ENCODE results near the gene GSTP1. TPM values are rescaled to one million over a fixed set of nuclear protein-coding genes. Genes with fewer than 3 reads are reported as not detected.

GSTP1 gene
- polyA plus RNA-seq, 1 of the 3 experiments (the other 2 are of a cell fraction), result 745 TPM

- no peaks in the 10 kb centered on the region for H3K9me3 ChIP-seq
- no peak overlapping the region for H3K4me2 ChIP-seq
- DNase-seq, result no peak
- H3K27me3 ChIP-seq (ENCODE audit: insufficient read depth), result peaks cover 6% of the 10 kb centered on the region
- H3K79me2 ChIP-seq (ENCODE audit: insufficient read depth), result peaks cover 2% of the 10 kb centered on the region; the same call in 1 of the 2 replicates
- no peaks in the 10 kb centered on the region for H4K20me1 ChIP-seq (ENCODE audit: insufficient read depth)
- H3K4me3 ChIP-seq (ENCODE audit: low read depth in 2 of 2, low read length in 1 of 2), result no peak overlapping the region
- H2AFZ ChIP-seq (ENCODE audit: low read depth), result no peak overlapping the region
- ChIA-PET POLR2A (no interaction called here), CTCF (interaction anchor here (0.7 to 3.1 kb wide), 4 partner anchors 10 to 113 kb away, joined by 3 to 18 read pairs (median 4); partner anchors contain the start of gene NUDT8)
- peaks cover 5% of the 10 kb centered on the region for H3F3A ChIP-seq (replicated peaks; ENCODE audit: insufficient read depth)
- H3K4me1 ChIP-seq (ENCODE audit: control insufficient read depth in 1 of 2, insufficient read depth in 2 of 2, low read depth in 1 of 2, low read length in 1 of 2), result peaks cover 0 to 13% of the 10 kb centered on the region in 2 experiments; a peak in 2 of 4 replicates
- no peak overlapping the region for H3K27ac ChIP-seq (ENCODE audit: low read depth in 2 of 2, low read length in 1 of 2)
- WGBS (ENCODE audit: low lambda C conversion rate), result 50% methylated on average over 2 of the region's 6 CpGs
- H3K9me2 ChIP-seq, result no peaks in the 10 kb centered on the region
- no peak overlapping the region for H3K9ac ChIP-seq
- H3K36me3 ChIP-seq (replicated peaks in 1 of 2; ENCODE audit: control insufficient read depth in 1 of 2, insufficient read depth in 2 of 2, low read length in 1 of 2), result no peaks in the 10 kb centered on the region
- no peak for TF ChIP-seq TEAD4 (IDR thresholded peaks at IDR 0.05; ENCODE audit: borderline replicate concordance, insufficient read depth)
- TF ChIP-seq ZBTB33 (IDR thresholded peaks at IDR 0.05; ENCODE audit: borderline replicate concordance, low read depth), result no peak
Observed at GRCh38 chr11:67577951-67578350, 5.7 kb upstream of the GSTP1 start.

- WGBS (ENCODE audit: low lambda C conversion rate), result 75% methylated on average over 11 of the region's 11 CpGs
- H3K4me3 ChIP-seq (ENCODE audit: low read depth in 2 of 2, low read length in 1 of 2), result no peak overlapping the region
- CTCF ChIA-PET, result interaction anchor here (1.7 to 1.9 kb wide), 2 partner anchors 20 to 48 kb away, joined by 5 to 12 read pairs; partner anchors contain the start of gene NUDT8
- no peak overlapping the region for H2AFZ ChIP-seq (ENCODE audit: low read depth)
- peaks cover 4 to 9% of the 10 kb centered on the region in 2 experiments for H3K36me3 ChIP-seq (replicated peaks in 1 of 2; ENCODE audit: control insufficient read depth in 1 of 2, insufficient read depth in 2 of 2, low read length in 1 of 2)
- no peak for DNase-seq
- H4K20me1 ChIP-seq (ENCODE audit: insufficient read depth), result peaks cover 16% of the 10 kb centered on the region
- no peak overlapping the region for H3K4me2 ChIP-seq
- no peak overlapping the region for H3K9ac ChIP-seq
- H3K4me1 ChIP-seq (ENCODE audit: control insufficient read depth in 1 of 2, insufficient read depth in 2 of 2, low read depth in 1 of 2, low read length in 1 of 2), result peaks cover 10 to 22% of the 10 kb centered on the region in 2 experiments; a peak in 3 of 4 replicates
- no peaks in the 10 kb centered on the region for H3K27me3 ChIP-seq (ENCODE audit: insufficient read depth)
- no peaks in the 10 kb centered on the region for H3K9me3 ChIP-seq
- POLR2A ChIA-PET, result no interaction called here
- H3K27ac ChIP-seq (ENCODE audit: low read depth in 2 of 2, low read length in 1 of 2), result no peak overlapping the region
- TF ChIP-seq ELF1 (IDR thresholded peaks at IDR 0.05) (no peak), NFIC (IDR thresholded peaks at IDR 0.05; ENCODE audit: borderline replicate concordance) (no peak), PBX3 (IDR thresholded peaks at IDR 0.05) (no peak), RAD21 (IDR thresholded peaks at IDR 0.05; ENCODE audit: low read length) (no peak), FOXM1 (IDR thresholded peaks at IDR 0.05; ENCODE audit: low read depth) (no peak), POLR2AphosphoS5 (IDR thresholded peaks at IDR 0.05; ENCODE audit: low read depth, low read length) (no peak), USF1 (IDR thresholded peaks at IDR 0.05; ENCODE audit: borderline replicate concordance, low read depth) (no peak), MAX (IDR thresholded peaks at IDR 0.05; ENCODE audit: low read depth) (no peak), TEAD4 (IDR thresholded peaks at IDR 0.05; ENCODE audit: borderline replicate concordance, insufficient read depth) (no peak), FOXJ3 (CRISPR knock-in tag; IDR thresholded peaks at IDR 0.05) (no peak), TAF1 (IDR thresholded peaks at IDR 0.05; ENCODE audit: borderline replicate concordance, low read depth, low read length) (no peak), SIN3A (IDR thresholded peaks at IDR 0.05; ENCODE audit: borderline replicate concordance, low read depth, low read length) (no peak)
- no peaks in the 10 kb centered on the region for H3K9me2 ChIP-seq
- H3F3A ChIP-seq (replicated peaks; ENCODE audit: insufficient read depth), result peaks cover 5% of the 10 kb centered on the region
- peaks cover 27% of the 10 kb centered on the region for H3K79me2 ChIP-seq (ENCODE audit: insufficient read depth)
Observed at GRCh38 chr11:67581469-67581868, 2.1 kb upstream of the GSTP1 start.
